Measurements from ENCODE around the gene POLE. TPM values are rescaled to one million over a fixed set of nuclear protein-coding genes. Genes with fewer than 3 reads are reported as not detected.

The POLE gene
- total RNA-seq, 4 donors from 2014 or later: 25.8 to 66.0 (median 36.9) TPM

DNA sequence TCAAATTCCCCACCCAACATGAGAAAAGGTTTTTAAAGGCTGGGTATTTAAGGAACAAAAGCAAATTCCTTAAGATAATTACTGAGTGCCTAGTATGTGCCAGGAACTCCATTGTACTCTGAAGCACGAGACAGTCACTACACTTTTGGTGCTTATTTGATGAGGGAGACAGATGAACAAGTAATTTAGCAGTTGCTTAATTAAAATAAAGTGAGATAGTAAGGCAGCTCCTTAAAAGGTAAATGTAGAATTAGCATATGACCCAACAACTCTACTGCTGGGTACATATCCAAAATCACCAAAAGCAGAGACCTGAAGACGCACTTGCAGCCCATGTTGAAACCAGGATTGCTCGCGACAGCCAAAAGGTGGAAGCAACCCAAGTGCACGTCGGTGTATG is 21.3 kb downstream of the POLE start:
- intact Hi-C loops (cut with DNase I; ENCODE audit: low total_unique reads): no loop called here
- 87 to 97% methylated on average over 6 of the region's 6 CpGs for WGBS, 2 donors
- DNase-seq (ENCODE audit: low spot score in 2 of 2): no peak
- TF ChIP-seq, protein P1, sequence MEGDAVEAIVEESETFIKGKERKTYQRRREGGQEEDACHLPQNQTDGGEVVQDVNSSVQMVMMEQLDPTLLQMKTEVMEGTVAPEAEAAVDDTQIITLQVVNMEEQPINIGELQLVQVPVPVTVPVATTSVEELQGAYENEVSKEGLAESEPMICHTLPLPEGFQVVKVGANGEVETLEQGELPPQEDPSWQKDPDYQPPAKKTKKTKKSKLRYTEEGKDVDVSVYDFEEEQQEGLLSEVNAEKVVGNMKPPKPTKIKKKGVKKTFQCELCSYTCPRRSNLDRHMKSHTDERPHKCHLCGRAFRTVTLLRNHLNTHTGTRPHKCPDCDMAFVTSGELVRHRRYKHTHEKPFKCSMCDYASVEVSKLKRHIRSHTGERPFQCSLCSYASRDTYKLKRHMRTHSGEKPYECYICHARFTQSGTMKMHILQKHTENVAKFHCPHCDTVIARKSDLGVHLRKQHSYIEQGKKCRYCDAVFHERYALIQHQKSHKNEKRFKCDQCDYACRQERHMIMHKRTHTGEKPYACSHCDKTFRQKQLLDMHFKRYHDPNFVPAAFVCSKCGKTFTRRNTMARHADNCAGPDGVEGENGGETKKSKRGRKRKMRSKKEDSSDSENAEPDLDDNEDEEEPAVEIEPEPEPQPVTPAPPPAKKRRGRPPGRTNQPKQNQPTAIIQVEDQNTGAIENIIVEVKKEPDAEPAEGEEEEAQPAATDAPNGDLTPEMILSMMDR (IDR thresholded peaks at IDR 0.05): no peak
- no peak for TF ChIP-seq POLR2A (IDR thresholded peaks at IDR 0.05)
- no peak overlapping the region for H3K4me3 ChIP-seq (ENCODE audit: low read depth, poor library complexity, severe bottlenecking)

DNA sequence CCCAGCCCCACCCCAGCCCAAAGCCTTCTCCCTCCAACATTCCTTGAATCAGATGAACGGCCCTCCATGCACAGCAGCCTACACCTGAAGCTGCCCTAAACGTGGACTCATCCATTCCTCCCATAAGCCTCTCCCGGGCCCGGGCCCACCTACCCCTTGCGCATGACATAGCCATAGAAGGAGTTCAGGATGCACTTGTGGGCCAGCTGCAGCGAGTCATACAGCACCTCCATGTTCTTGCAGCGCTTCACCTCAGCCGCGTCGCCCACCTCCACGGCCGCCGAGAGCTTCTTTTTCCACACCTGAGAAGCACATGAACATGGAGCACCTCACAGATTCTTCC is 22.0 kb downstream of the POLE start:
- DNase-seq (ENCODE audit: low spot score in 2 of 2): no peak
- no peak overlapping the region for H3K4me3 ChIP-seq (ENCODE audit: low read depth, poor library complexity, severe bottlenecking)
- 92 to 97% methylated on average over 13 of the region's 13 CpGs for WGBS, 2 donors
- TF ChIP-seq, protein P1 (IDR thresholded peaks at IDR 0.05): no peak
- no peak for TF ChIP-seq POLR2A (IDR thresholded peaks at IDR 0.05)
- intact Hi-C loops (cut with DNase I; ENCODE audit: low total_unique reads): no loop called here

DNA sequence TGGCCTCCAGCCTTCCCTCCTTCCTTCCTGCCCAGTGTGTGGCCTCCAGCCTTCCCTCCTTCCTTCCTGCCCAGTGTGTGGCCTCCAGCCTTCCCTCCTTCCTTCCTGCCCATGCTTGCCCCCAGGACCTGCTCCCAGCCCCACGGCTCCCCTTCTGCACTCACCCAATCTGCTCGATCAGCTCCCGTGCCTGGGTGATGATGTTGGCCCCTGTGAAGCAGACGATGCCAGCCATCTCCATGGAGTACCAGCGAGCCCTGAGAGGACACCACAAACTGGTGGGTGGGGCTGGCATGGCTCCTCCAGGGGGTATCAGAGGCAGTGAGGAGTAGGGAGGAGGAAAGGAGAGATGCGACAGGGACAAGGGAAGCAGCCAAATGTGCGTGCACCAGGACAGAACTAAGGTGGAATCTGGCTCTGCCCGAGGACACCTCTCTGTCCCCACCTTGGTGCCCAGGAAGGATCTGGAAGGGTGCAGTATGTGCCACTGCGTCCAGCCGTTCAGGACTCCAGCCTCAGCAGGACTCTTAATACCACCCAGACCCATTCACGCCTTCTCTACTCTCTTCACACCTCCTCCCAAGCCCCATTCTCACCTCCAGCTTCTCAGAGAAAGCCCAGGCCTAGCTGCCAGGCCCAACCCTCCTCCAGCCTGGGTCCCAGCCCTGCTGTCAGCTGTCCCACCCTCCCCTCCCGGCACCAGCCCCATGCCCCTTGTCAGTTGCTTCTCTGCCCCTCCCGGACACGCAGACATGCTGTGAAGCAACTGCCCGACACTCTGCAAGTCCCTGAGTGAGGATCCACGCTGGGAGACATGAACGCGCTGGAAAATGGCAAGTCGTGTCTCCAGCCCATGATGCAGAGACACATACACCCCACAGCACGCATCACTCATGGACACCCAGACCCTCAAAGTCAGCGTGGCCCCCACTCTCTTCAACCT is 22.7 kb downstream of the POLE start:
- WGBS, 2 donors: 90 to 92% methylated on average over 21 of the region's 21 CpGs
- intact Hi-C loops (cut with DNase I; ENCODE audit: low total_unique reads): no loop called here
- TF ChIP-seq POLR2A (IDR thresholded peaks at IDR 0.05): no peak
- TF ChIP-seq, protein P1 (IDR thresholded peaks at IDR 0.05): no peak
- no peak for DNase-seq (ENCODE audit: low spot score in 2 of 2)
- no peak overlapping the region for H3K4me3 ChIP-seq (ENCODE audit: low read depth, poor library complexity, severe bottlenecking)

DNA sequence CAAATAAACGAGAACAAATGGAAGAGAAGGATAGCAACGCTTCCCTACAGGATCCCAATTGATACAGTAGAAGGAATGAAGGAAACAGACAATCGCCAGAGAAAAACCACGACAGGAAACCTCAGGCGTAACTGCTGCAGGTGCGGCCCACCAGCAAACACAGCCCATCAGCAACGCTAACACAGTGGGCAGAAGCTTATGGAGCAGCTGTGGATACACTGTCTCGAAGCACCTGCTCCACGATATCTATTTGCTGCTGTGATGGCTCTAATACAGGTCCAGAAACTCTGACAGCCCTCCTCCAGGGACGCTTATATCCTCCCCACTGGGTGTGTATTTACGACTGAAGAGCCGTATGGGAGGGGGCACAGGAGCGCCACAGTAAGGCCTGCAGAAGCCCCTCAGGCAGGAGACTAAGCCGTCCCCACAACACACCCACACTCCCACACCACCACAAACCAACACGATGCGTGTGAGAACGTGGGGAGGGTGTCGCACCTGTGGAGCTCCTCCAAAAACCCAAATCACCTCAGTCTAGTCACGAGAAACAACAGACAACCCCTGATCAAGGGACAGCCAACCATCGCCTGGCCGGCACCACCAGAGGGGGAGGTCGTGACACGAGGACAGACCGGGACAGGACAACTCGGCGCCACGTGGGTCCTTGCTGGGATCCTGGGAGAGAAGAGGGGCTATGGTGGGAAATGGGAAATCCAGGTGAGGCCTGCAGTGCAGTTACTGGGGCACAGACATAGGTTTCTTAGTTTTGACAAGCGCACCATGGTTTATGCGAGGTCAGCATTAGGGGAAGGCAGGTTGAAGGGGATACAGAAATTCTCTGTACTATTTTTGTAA is 24.0 kb downstream of the POLE start:
- H3K4me3 ChIP-seq (ENCODE audit: low read depth, poor library complexity, severe bottlenecking): no peak overlapping the region
- intact Hi-C loops (cut with DNase I; ENCODE audit: low total_unique reads): no loop called here
- 86 to 87% methylated on average over 29 of the region's 29 CpGs for WGBS, 2 donors
- DNase-seq (ENCODE audit: low spot score in 2 of 2): no peak
- TF ChIP-seq POLR2A (IDR thresholded peaks at IDR 0.05): no peak
- TF ChIP-seq, protein P1 (IDR thresholded peaks at IDR 0.05): no peak

DNA sequence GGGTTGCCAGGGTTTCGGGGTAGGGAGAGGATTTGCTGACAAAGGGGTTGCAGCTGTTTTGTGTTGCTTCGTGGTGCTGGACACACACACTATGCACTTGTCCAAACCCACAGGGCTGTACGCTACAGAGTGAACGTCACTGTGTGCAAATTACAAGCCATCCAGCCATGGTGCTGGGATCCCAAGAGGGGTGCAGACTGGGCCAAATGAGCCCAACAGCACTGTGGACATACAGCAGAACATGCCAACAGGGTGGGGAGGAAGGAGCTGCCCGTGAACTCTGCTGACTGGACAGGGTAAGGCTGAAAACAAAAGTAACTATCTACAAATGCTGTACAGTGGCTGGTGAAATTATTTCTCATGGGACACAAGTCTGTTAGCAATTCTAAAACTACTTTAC is 25.2 kb downstream of the POLE start:
- intact Hi-C loops (cut with DNase I; ENCODE audit: low total_unique reads): no loop called here
- no peak overlapping the region for H3K4me3 ChIP-seq (ENCODE audit: low read depth, poor library complexity, severe bottlenecking)
- 74 to 86% methylated on average over 5 of the region's 5 CpGs for WGBS, 2 donors
- DNase-seq (ENCODE audit: low spot score in 2 of 2): no peak
- TF ChIP-seq, protein P1 (IDR thresholded peaks at IDR 0.05): no peak
- no peak for TF ChIP-seq POLR2A (IDR thresholded peaks at IDR 0.05)

All from lower leg skin (tissue), 4 donors.